Measurements from ENCODE around the gene RAB3A.

The RAB3A gene

DNA sequence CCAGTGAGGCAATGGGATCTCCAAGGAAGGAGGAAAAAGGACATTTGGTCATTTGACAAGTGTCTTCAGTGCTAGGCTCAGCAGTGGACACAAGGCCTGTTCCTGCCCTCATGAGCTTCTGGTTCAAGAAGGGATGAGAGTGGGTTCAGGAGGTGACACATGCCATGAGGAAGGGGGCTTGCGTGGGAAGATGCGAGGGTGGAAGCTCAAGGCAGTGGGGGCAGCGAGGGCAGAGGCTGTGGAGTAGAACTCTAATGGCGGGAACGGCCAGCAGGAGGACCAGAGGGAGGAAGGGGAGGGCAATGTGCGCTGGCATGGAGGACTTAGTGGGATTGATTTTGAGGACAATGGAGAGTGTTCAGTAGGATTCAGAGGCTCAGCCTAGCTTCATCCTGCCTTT is 47.6 kb downstream of the RAB3A start:
- H3K27me3 ChIP-seq (ENCODE audit: insufficient read depth, low read length, poor library complexity): no peaks in the 10 kb centered on the region
- H3K79me2 ChIP-seq (ENCODE audit: insufficient read depth, low read length): peaks cover 22% of the 10 kb centered on the region
- no peak for TF ChIP-seq EZH2 (IDR thresholded peaks at IDR 0.05; ENCODE audit: borderline replicate concordance, low read depth, low read length, severe bottlenecking)
- H3K9me3 ChIP-seq (ENCODE audit: insufficient read depth, low read length, severe bottlenecking): no peaks in the 10 kb centered on the region
- H3K4me3 ChIP-seq (ENCODE audit: low read depth in 1 of 2, low read length in 2 of 2): no peak overlapping the region
- H3K36me3 ChIP-seq (ENCODE audit: insufficient read depth, low read length): peaks cover 34% of the 10 kb centered on the region
- H2AFZ ChIP-seq (ENCODE audit: low read depth, low read length): no peak overlapping the region
- no peak overlapping the region for H3K27ac ChIP-seq (ENCODE audit: low read length)
- H3K4me1 ChIP-seq (ENCODE audit: insufficient read depth, low read length): peaks cover 40% of the 10 kb centered on the region
- H3K9ac ChIP-seq (ENCODE audit: low read depth, low read length): no peak overlapping the region
- 0 out of 2 replicates have a peak overlapping the region, but pooled peaks have one; percentile 1 for H3K4me2 ChIP-seq (ENCODE audit: insufficient read depth, low read length)
- no peak for ATAC-seq (ENCODE audit: insufficient read depth, low read depth)
- no peak for DNase-seq
- peaks cover 32% of the 10 kb centered on the region for H4K20me1 ChIP-seq (ENCODE audit: insufficient read depth, low read length)

DNA sequence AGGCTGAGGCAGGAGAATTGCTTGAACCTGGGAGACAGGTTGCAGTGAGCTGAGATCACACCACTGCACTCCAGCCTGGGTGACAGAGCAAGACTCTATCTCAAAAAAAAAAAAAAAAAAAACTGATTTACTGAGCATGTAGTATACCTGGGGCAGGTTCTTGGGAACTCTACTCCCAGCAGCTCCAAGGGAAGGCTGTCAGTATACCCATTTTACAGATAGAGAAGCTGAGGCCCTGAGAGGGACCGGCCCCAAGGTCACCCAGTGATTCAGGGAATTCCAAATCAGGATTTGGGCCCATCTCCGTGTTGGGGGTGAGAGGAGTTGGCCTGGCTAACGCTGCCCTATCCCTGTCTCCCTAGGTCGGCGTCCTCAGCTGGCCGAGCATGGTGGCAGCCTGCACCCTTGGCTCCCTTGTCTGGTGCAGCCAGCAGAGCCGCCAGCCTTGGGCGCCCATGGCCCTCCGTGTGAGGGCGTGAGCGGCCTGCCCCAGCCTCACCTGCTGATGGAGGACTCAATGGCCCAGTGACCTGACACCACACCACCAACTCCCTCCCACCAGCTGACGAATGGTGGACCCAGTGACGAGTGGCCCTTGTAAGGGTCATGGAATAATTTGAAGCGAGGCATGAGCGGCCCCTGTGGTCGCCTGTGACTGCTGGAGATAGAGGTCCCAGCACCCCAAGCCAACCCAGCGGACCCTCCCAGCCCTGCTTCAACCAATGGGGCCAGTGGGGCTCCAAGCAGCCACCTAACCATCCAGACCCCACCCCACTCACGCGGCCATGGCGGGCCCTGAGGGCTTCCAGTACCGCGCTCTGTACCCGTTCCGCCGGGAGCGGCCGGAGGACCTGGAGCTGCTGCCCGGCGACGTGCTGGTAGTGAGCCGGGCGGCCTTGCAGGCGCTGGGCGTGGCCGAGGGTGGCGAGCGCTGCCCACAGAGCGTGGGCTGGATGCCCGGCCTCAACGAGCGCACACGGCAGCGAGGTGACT is 48.5 kb downstream of the RAB3A start:
- H2AFZ ChIP-seq (ENCODE audit: low read depth, low read length): no peak overlapping the region
- ATAC-seq (ENCODE audit: insufficient read depth, low read depth) (no peak), DNase-seq (no peak)
- no peak overlapping the region for H3K27ac ChIP-seq (ENCODE audit: low read length)
- no peaks in the 10 kb centered on the region for H3K9me3 ChIP-seq (ENCODE audit: insufficient read depth, low read length, severe bottlenecking)
- no peaks in the 10 kb centered on the region for H3K27me3 ChIP-seq (ENCODE audit: insufficient read depth, low read length, poor library complexity)
- H4K20me1 ChIP-seq (ENCODE audit: insufficient read depth, low read length): peaks cover 32% of the 10 kb centered on the region
- peaks cover 29% of the 10 kb centered on the region for H3K36me3 ChIP-seq (ENCODE audit: insufficient read depth, low read length)
- TF ChIP-seq, protein P1, sequence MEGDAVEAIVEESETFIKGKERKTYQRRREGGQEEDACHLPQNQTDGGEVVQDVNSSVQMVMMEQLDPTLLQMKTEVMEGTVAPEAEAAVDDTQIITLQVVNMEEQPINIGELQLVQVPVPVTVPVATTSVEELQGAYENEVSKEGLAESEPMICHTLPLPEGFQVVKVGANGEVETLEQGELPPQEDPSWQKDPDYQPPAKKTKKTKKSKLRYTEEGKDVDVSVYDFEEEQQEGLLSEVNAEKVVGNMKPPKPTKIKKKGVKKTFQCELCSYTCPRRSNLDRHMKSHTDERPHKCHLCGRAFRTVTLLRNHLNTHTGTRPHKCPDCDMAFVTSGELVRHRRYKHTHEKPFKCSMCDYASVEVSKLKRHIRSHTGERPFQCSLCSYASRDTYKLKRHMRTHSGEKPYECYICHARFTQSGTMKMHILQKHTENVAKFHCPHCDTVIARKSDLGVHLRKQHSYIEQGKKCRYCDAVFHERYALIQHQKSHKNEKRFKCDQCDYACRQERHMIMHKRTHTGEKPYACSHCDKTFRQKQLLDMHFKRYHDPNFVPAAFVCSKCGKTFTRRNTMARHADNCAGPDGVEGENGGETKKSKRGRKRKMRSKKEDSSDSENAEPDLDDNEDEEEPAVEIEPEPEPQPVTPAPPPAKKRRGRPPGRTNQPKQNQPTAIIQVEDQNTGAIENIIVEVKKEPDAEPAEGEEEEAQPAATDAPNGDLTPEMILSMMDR (IDR thresholded peaks at IDR 0.05; ENCODE audit: borderline replicate concordance, extremely low read depth, low read length, poor library complexity, severe bottlenecking): no peak
- TF ChIP-seq EZH2 (IDR thresholded peaks at IDR 0.05; ENCODE audit: borderline replicate concordance, low read depth, low read length, severe bottlenecking): no peak
- peaks cover 37% of the 10 kb centered on the region for H3K4me1 ChIP-seq (ENCODE audit: insufficient read depth, low read length)
- H3K4me2 ChIP-seq (ENCODE audit: insufficient read depth, low read length): peak overlapping the region; percentile 12; the same call in 1 of the 2 replicates
- H3K4me3 ChIP-seq (ENCODE audit: low read depth in 1 of 2, low read length in 2 of 2): no peak overlapping the region
- H3K79me2 ChIP-seq (ENCODE audit: insufficient read depth, low read length): peaks cover 22% of the 10 kb centered on the region
- no peak overlapping the region for H3K9ac ChIP-seq (ENCODE audit: low read depth, low read length)

DNA sequence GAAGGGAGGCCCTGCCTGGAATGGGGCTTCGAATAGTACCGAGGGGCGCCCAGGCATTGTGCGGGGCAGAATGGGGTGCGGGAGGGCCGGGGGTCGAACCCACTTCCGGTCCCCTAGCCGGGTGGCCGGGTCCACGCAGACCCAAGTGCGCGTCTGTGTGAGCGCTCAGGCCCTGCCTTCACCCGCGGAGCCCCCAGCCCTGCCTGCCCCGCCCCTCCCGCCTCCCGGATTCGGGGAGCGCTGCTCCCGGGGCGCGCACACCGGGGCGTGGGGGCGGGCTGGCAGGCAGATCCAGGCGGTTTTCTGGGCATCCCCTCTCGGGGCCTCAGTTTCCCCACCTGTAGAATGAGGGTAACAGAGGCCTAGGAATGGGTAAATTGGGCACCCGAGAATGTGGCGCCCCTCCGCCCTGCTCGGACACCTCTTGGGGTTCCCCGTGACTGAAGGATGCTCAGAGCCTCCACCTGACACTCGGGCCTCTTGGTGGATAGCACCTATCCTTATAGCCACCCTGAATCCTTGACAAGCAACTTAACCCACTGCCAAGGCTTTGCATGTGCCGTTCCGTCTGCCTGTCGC is 50.2 kb downstream of the RAB3A start:
- peaks cover 35% of the 10 kb centered on the region for H3K4me1 ChIP-seq (ENCODE audit: insufficient read depth, low read length)
- peaks cover 24% of the 10 kb centered on the region for H3K36me3 ChIP-seq (ENCODE audit: insufficient read depth, low read length)
- TF ChIP-seq, protein P1 (IDR thresholded peaks at IDR 0.05; ENCODE audit: borderline replicate concordance, extremely low read depth, low read length, poor library complexity, severe bottlenecking): no peak
- TF ChIP-seq EZH2 (IDR thresholded peaks at IDR 0.05; ENCODE audit: borderline replicate concordance, low read depth, low read length, severe bottlenecking): no peak
- DNase-seq (peak; percentile 39), ATAC-seq (ENCODE audit: insufficient read depth, low read depth) (no peak)
- H3K27ac ChIP-seq (ENCODE audit: low read length): peak overlapping the region; percentile 77
- H3K4me3 ChIP-seq (ENCODE audit: low read depth in 1 of 2, low read length in 2 of 2): peak overlapping the region; percentile 88 to 94
- H3K27me3 ChIP-seq (ENCODE audit: insufficient read depth, low read length, poor library complexity): no peaks in the 10 kb centered on the region
- peaks cover 22% of the 10 kb centered on the region for H3K79me2 ChIP-seq (ENCODE audit: insufficient read depth, low read length)
- peaks cover 32% of the 10 kb centered on the region for H4K20me1 ChIP-seq (ENCODE audit: insufficient read depth, low read length)
- H2AFZ ChIP-seq (ENCODE audit: low read depth, low read length): peak overlapping the region; percentile 77
- no peaks in the 10 kb centered on the region for H3K9me3 ChIP-seq (ENCODE audit: insufficient read depth, low read length, severe bottlenecking)
- H3K4me2 ChIP-seq (ENCODE audit: insufficient read depth, low read length): peak overlapping the region; percentile 70
- peak overlapping the region; percentile 97 for H3K9ac ChIP-seq (ENCODE audit: low read depth, low read length)
